Body of pancreas (tissue), 4 donors: ENCODE results near the gene ELAVL2.

Experiments
- POLR2A ChIP-seq, 3 donors: fragments of 450-650 bp; IDR thresholded peaks; one replicate each; pipeline ENCODE4 v1.6.1; 2016; ENCODE audit warnings: antibody characterized with exemption in 3 of 3, mild to moderate bottlenecking in 2 of 3
- TF ChIP-seq, protein P1 (sequence below), 7 experiments: fragments of 450-650 bp in 4 of 7; fragments of 200-600 bp in 3 of 7; sonication (generic) in 3 of 7; IDR thresholded peaks; one replicate each; pipeline ENCODE4 v1.5.1; 2016 to 2019; ENCODE audit warnings: antibody characterized with exemption in 7 of 7

DNA sequence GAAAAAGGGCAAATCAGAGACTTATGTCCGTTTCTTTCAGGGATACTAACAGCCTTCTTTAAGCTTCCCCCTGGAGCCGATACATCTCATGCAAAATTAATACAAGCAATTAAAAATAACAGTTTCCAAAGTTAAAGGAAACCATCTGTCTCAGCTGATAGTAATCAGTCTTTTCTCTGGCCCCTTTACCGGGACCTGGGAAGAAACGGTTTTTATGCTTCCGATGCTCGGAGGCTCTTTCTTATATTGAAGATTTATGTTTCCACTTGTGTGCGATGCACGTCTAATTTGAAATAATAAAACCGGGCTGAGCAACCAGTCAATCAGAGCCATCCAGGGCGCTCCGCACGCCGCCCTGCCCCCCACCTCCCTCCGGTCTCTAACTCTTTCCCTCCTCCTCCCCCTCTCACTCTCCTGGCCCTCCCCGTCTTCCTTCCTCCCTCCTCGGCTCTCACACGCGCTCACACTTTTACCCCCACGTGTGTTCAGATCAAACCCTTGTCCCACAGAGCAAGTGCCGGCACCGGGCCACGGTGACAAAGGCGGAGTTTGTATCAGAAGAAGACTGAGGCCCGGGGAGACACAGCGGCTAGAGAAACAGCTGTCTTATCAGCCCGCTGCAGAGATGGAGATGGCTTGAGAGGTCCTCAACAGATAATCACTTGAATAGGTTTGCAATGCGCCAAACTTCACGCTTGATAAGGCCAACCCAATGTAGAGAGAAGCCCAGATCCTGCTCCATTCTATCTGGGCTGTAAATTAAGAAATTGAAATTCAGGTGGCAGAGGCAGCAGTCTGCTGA lies 5.1 kb upstream of the ELAVL2 start:
- TF ChIP-seq, protein P1, sequence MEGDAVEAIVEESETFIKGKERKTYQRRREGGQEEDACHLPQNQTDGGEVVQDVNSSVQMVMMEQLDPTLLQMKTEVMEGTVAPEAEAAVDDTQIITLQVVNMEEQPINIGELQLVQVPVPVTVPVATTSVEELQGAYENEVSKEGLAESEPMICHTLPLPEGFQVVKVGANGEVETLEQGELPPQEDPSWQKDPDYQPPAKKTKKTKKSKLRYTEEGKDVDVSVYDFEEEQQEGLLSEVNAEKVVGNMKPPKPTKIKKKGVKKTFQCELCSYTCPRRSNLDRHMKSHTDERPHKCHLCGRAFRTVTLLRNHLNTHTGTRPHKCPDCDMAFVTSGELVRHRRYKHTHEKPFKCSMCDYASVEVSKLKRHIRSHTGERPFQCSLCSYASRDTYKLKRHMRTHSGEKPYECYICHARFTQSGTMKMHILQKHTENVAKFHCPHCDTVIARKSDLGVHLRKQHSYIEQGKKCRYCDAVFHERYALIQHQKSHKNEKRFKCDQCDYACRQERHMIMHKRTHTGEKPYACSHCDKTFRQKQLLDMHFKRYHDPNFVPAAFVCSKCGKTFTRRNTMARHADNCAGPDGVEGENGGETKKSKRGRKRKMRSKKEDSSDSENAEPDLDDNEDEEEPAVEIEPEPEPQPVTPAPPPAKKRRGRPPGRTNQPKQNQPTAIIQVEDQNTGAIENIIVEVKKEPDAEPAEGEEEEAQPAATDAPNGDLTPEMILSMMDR (IDR thresholded peaks at IDR 0.05) = no peak
- no peak for TF ChIP-seq POLR2A (IDR thresholded peaks at IDR 0.05)
